KBM-7 (cell line): ENCODE results near the gene CDH13.

ENCODE experiments used
- DNase-seq: peaks from one replicate; pipeline ENCODE4 v3.0.0-alpha.2; 2015
- in situ Hi-C: fragments of 300-500 bp; cut with MboI; formaldehyde crosslinking; loops from 2 replicates; pipeline ENCODE4 v1.14.3; 2020; ENCODE audit warnings: low sequenced_read_pairs, low pct_unique_long_range_greater_than_20kb, mixed read lengths

CDH13 gene

GRCh38 chr16:83145297-83145696 lies 518.5 kb downstream of the CDH13 start:
- in situ Hi-C loops = no loop called here
- DNase-seq = no peak

GRCh38 chr16:83147244-83147643 lies 520.5 kb downstream of the CDH13 start:
- no peak for DNase-seq
- in situ Hi-C loops = no loop called here

DNA sequence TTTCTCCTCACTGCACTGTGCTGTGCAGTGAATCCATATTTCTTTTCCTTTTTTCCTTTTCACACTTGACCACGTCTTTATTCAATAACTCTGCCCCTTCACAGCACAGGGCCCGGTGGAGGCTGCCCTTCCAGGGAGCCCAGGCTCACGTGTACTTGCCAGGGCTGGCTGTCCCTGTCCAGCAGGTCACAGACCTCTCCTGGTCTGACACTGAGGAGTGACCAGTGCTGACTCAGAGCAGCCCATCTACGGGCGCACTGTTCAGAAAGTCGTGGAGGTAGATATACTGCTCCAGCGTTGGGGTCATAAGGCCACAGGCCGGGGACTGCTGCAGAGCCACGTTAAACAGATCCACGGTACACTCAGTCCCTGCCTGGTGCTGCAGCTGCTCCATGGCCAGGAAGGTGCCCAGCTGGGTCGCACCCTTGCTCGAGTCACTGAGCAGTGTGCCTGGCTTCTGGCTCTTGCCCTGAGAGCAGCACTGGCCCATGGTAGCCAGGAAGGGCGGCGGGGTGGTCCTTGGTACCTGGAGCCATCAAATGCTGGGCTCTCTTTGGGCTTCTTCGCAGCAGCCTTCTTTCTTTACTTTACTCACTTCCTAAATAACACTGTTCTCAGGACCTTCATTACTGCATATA lies 531.7 kb downstream of the CDH13 start:
- DNase-seq = no peak
- in situ Hi-C loops = no loop called here

- in situ Hi-C loops = no loop called here
Measured at GRCh38 chr16:83159049-83159448, 532.3 kb downstream of the CDH13 start.

GRCh38 chr16:83160287-83161020 lies 533.7 kb downstream of the CDH13 start:
- no peak for DNase-seq
- in situ Hi-C loops = no loop called here

More at GRCh38 chr16:83159049-83159448, 532.3 kb downstream of the CDH13 start:
- DNase-seq = no peak

- in situ Hi-C loops = no loop called here
- DNase-seq = no peak
Measured at GRCh38 chr16:83162791-83163190, 536.0 kb downstream of the CDH13 start.

GRCh38 chr16:83164816-83165215 lies 538.0 kb downstream of the CDH13 start:
- in situ Hi-C loops = no loop called here
- DNase-seq = no peak

- in situ Hi-C loops = no loop called here
- no peak for DNase-seq
Measured at GRCh38 chr16:83171396-83171795, 544.6 kb downstream of the CDH13 start.

GRCh38 chr16:83174671-83175070 lies 547.9 kb downstream of the CDH13 start:
- in situ Hi-C loops = no loop called here
- DNase-seq = no peak

DNA sequence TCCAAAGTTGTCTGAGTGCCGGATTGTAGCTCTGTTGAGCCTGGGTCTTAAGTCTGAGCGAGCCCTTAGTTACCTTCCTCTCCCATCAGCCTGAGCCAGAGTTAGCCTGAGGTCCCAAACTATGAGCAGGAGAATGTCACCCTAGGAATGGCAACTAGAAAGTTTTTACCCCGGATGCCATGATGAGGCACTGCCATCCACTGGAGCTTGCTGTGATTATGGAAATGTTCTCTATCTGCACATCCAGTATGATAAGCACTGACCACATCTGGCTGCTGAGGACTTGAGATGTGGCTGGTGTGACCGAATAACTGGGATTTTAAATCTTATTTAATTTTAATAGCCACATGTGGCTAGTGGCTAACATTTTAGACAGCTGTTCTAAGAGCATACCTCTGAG lies 550.0 kb downstream of the CDH13 start:
- DNase-seq = no peak
- in situ Hi-C loops = no loop called here

GRCh38 chr16:83185902-83186301 lies 559.1 kb downstream of the CDH13 start:
- in situ Hi-C loops = no loop called here
- no peak for DNase-seq

GRCh38 chr16:83187405-83187804 lies 560.6 kb downstream of the CDH13 start:
- in situ Hi-C loops = no loop called here
- no peak for DNase-seq

GRCh38 chr16:83196796-83197195 lies 570.0 kb downstream of the CDH13 start:
- DNase-seq = no peak
- in situ Hi-C loops = no loop called here

GRCh38 chr16:83197450-83197849 lies 570.7 kb downstream of the CDH13 start:
- in situ Hi-C loops = no loop called here
- no peak for DNase-seq

GRCh38 chr16:83198977-83199376 lies 572.2 kb downstream of the CDH13 start:
- DNase-seq = no peak
- in situ Hi-C loops = no loop called here

DNA sequence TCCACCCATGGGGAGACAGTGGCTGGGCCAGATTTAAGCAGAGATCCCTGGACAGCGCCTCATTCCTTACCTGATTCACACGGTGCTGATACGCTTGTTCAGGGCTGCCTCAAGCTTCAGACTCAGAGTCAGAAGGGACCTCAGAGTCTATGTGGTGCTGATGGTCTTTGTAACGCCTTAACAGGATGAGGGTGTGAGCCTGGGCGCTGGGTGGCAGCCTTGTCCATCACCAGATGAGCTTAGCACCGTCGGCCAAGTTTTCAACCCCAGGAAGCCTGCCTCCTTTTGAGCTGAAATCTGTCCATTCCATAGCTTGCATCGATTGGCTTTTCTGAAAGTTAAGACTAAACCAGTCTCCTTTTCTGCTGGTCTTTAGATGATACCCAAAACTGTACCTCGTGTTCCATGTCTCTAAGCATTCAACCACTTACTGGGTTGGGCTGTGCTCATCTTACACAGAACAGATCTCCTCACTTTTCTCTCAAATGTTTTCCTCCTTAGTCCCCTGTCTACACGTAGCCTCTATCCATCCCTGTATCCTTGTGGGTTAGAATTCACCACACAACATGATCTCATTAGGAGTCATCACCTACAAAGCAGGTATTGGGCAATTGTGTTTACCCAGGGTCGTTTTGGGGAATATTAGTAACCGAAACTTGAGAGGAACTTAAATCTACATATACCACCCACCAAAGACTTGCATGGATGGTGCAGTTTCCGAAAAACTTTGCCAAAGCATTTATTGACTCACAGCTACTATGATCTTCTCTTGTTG lies 573.4 kb downstream of the CDH13 start:
- in situ Hi-C loops = no loop called here
- no peak for DNase-seq

DNA sequence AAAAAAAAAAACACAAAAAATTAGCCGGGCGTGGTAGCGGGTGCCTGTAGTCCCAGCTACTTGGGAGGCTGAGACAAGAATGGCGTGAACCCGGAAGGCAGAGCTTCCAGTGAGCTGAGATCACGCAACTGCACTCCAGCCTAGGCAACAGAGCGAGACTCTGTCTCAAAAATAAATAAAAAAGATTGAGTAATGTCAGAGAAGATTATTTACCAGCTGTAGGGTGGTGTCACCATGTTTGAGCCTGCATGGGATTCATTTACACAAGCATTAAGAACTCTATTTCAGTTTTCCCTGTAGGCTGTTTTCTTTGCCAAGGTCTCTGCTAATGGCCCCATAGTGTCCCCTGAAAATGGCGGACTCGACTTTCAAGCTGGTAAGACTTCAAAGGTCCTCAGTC lies 575.0 kb downstream of the CDH13 start:
- no peak for DNase-seq
- in situ Hi-C loops = no loop called here

DNA sequence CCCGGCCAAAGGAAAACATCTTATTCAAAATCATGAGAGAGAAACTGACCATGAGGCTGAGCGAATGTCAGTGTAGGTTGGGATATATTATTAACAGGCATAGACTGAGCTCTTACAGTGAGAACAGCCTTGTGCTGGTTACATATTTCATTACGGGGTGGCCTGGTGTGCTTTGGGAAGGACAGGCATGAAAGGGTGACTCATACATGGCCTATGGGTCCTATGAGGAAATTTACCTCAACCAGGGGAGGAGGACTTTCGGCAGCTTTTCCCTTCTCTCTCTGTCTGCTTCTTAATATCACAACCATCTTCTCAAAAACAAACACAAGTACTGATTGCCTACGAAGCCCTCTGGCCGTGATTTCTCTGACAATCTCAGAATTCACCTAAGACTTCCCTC lies 579.1 kb downstream of the CDH13 start:
- in situ Hi-C loops = no loop called here
- no peak for DNase-seq

DNA sequence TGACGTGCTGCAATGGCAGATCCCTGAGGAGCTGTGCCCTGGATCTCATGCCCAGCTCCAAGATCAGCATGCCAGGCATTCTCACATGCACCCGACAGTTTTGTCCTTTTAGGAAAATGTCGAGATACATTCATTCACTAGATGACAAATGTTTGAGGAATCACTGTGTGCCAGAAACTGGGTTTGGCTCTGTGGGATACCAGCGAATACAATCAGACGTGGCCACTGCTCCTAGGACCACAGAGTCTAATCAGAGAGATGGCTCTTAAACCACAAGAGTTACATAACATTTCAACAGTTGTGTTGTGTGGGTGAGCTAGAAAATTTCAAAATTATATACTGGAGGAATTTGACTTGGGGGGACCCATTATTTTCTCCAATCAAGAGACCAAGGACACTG lies 579.7 kb downstream of the CDH13 start:
- no peak for DNase-seq
- in situ Hi-C loops = no loop called here

DNA sequence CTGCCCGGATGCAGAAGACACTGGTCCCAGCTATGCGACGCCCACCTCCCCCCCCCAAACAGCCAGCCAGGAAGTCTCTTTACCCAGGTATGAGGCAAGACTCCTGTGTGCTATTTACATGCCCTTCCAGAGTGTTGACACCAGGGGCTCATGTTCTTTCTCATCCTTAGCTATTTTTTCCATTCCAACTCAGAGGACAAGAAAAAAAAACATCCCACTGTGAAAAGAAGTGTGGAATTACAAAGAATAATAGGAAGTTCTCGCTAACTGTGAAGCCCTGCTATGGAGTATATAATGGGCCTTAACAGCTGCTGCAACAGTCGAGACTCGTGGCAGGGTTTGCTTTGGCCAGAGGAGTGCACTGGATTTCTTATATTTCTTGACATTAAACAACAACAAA lies 584.9 kb downstream of the CDH13 start:
- no peak for DNase-seq
- in situ Hi-C loops = no loop called here
